Naive B cell (primary cell): ENCODE data around the gene FAM156A. TPM values are rescaled to one million over a fixed set of nuclear protein-coding genes. Genes with fewer than 3 reads are reported as not detected.
"Not testable (repeated sequence)": the region's sequence is repeated elsewhere in the genome, so short reads cannot be mapped to it uniquely, and the experiment has no call there.

ENCODE experiments used
- ATAC-seq, 2 donors: fragments of 150-1000 bp; cut with Tn5 transposase; 2 replicates each; pipeline ENCODE4 v1.10.0; 2021; ENCODE audit warnings: low read depth in 2 of 2, mild to moderate bottlenecking in 2 of 2, moderate library complexity in 2 of 2
- DNase-seq: peaks from one replicate; pipeline ENCODE4 v3.0.0; 2022
- H3K27ac Mint-ChIP-seq, 6 donors: one replicate each; pipeline ENCODE4 v1.8.0; 2020 to 2022; ENCODE audit warnings: mild to moderate bottlenecking in 6 of 6, mixed read lengths in 6 of 6, moderate library complexity in 5 of 6, inconsistent platforms in 2 of 6
- H3K27me3 Mint-ChIP-seq, 3 donors: one replicate each; pipeline ENCODE4 v1.8.0; 2021 to 2022; ENCODE audit warnings: mixed read lengths in 3 of 3, mild to moderate bottlenecking in 1 of 3
- H3K36me3 Mint-ChIP-seq, 2 donors: one replicate each; pipeline ENCODE4 v1.8.0; 2020 to 2022; ENCODE audit warnings: mixed read lengths in 2 of 2, inconsistent platforms in 1 of 2, mild to moderate bottlenecking in 1 of 2
- H3K4me1 Mint-ChIP-seq, 3 donors: one replicate each; pipeline ENCODE4 v1.8.0; 2020 to 2022; ENCODE audit warnings: mixed read lengths in 3 of 3, inconsistent platforms in 1 of 3, mild to moderate bottlenecking in 1 of 3, moderate library complexity in 1 of 3
- H3K4me3 Mint-ChIP-seq, 8 donors: one replicate each; pipeline ENCODE4 v1.8.0; 2020 to 2022; ENCODE audit warnings: mild to moderate bottlenecking in 8 of 8, mixed read lengths in 8 of 8, moderate library complexity in 8 of 8, inconsistent platforms in 2 of 8
- H3K9me3 Mint-ChIP-seq, 7 donors: one replicate each; pipeline ENCODE4 v1.8.0; 2020 to 2022; ENCODE audit warnings: mixed read lengths in 7 of 7, mild to moderate bottlenecking in 5 of 7, inconsistent platforms in 2 of 7, moderate library complexity in 1 of 7
- polyA plus RNA-seq, 6 donors: library from polyadenylated mRNA; unstranded; fragments of 300-500 nt; fragmentation: Illumina TruSeq; gene quantifications; one replicate each; pipeline ENCODE4 v1.2.3, GENCODE V29; 2021; ENCODE audit warnings: low read depth in 6 of 6

The FAM156A gene
- polyA plus RNA-seq, 6 donors from 2014 or later, result 2.2 to 11.1 (median 4.7) TPM

DNA sequence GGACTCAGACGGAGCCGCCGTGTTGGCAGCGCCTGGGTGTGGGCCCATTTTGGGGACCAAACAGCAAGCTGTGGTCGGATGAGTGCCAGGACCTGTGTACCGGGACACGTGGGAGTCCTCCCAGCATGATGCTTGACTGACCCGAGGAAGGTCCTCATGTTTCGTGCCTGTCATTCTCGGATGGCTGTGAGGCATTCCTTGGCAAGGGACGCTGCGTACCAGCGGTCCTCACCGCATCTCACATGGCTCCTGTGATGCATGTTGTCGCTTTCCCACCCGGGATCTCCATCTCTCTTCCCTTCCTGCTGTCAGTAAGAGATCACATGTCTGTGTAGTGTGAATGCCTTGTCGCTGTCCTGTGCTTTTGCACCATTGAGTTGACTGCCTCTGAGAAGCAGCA lies 50.4 kb downstream of the FAM156A start:
- not testable (repeated sequence) for ATAC-seq, H3K4me3 Mint-ChIP-seq, H3K36me3 Mint-ChIP-seq, H3K9me3 Mint-ChIP-seq, DNase-seq, H3K27ac Mint-ChIP-seq, H3K27me3 Mint-ChIP-seq, H3K4me1 Mint-ChIP-seq

DNA sequence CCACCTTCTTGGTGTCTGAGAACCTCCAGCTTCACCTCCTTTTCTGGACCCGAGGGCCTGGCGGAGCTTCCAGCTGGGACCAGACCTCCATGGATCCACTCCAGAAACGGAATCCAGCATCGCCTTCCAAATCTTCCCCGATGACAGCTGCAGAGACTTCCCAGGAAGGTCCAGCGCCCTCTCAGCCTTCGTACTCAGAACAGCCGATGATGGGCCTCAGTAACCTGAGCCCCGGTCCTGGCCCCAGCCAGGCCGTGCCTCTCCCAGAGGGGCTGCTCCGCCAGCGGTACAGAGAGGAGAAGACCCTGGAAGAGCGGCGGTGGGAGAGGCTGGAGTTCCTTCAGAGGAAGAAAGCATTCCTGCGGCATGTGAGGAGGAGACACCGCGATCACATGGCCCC lies 51.2 kb downstream of the FAM156A start:
- H3K4me1 Mint-ChIP-seq, ATAC-seq, H3K27me3 Mint-ChIP-seq, H3K9me3 Mint-ChIP-seq, H3K36me3 Mint-ChIP-seq, DNase-seq, H3K4me3 Mint-ChIP-seq, H3K27ac Mint-ChIP-seq: not testable (repeated sequence)

DNA sequence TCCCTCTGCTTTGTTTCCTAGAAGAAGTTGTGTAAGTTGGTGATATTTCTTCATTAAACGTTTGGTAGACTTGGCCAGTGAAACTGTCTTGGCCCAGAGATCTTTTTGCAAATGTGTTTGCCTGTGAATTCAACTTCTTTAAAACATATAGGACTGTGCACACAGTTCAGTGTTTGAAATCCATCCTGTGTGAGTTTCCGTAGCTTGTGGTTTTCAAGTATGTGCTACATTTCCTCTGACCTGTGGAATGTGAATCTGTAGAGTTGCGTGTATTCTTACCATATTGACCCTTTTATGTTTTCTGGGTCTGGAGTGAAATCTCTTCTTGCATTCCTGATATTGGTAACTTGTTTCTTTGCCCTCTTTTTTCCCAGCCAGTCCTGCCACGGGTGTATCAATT lies 52.2 kb downstream of the FAM156A start:
- H3K9me3 Mint-ChIP-seq, H3K27ac Mint-ChIP-seq, H3K4me3 Mint-ChIP-seq, H3K27me3 Mint-ChIP-seq, H3K4me1 Mint-ChIP-seq, H3K36me3 Mint-ChIP-seq, DNase-seq, ATAC-seq: not testable (repeated sequence)

DNA sequence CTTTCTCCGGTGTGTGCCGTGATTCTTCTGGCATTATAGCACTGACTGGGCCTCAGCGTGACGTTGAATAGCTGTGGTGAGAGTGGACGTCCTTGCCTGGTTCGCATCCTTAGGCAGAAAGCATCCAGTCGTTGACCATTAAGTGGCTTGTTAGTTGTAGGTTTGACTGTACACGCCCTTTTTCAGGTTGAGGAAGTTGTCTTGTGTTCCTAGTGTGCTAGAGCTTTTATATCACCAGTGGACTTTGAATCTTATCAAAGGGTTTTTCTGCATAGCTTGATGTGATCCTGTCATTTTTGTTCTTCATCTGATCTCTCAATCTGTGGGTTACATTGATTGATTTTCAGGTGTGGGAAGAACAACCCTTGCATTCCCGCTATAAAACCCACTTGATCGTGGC lies 52.8 kb downstream of the FAM156A start:
- not testable (repeated sequence) for H3K4me3 Mint-ChIP-seq, H3K27ac Mint-ChIP-seq, H3K9me3 Mint-ChIP-seq, DNase-seq, H3K27me3 Mint-ChIP-seq, H3K36me3 Mint-ChIP-seq, ATAC-seq, H3K4me1 Mint-ChIP-seq

Other genes with a start within 250 kb of the FAM156A start
- not detected for gene SSX2B, start 207.3 kb downstream of the FAM156A start, polyA plus RNA-seq
- not detected for gene SPANXN5, start 161.1 kb downstream of the FAM156A start, polyA plus RNA-seq
- gene XAGE5, start 147.2 kb downstream of the FAM156A start, polyA plus RNA-seq, result not detected
- gene XAGE3, start 90.4 kb downstream of the FAM156A start, polyA plus RNA-seq, result not detected
- gene FAM156B, start 61.2 kb downstream of the FAM156A start, polyA plus RNA-seq, result 1 to 10 TPM; 4.8 to 8.3 (median 6.9) TPM
- gene GPR173, start 90.3 kb upstream of the FAM156A start, polyA plus RNA-seq, result not detected
- gene TSPYL2, start 123.8 kb upstream of the FAM156A start, polyA plus RNA-seq, result 10 to 100 TPM; 10.9 to 24.0 (median 14.5) TPM
- gene KANTR, start 135.6 kb upstream of the FAM156A start, polyA plus RNA-seq, result 1 to 10 TPM in 5 of 6 donors, not detected in 1; 1.2 to 3.8 (median 2.2) TPM